ENCODE measurements around the gene CSNK1A1. TPM values are rescaled to one million over a fixed set of nuclear protein-coding genes. Genes with fewer than 3 reads are reported as not detected.

CSNK1A1 gene
- total RNA-seq, 1 donor from 2014 or later = 180 TPM

DNA sequence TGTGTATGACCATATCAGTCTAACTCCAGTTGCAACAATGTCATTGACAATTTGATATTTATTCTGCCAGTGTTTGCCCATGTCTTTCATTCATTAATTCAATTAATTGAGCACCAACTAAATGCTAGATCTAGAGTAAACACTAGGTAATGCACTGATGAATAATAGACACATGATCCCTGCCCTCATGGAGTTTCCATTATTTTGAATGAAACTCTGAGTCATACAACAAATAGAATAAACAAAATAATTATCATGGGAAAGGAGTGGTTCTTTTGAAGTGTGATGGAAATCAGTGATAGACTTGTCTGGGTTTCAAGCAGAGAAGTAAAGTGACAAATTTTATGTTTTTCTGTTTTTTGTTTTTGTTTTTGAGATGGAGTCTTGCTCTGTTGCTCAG, 34.7 kb upstream of the CSNK1A1 start:
- H3K27ac ChIP-seq (replicated peaks) = no peak overlapping the region

DNA sequence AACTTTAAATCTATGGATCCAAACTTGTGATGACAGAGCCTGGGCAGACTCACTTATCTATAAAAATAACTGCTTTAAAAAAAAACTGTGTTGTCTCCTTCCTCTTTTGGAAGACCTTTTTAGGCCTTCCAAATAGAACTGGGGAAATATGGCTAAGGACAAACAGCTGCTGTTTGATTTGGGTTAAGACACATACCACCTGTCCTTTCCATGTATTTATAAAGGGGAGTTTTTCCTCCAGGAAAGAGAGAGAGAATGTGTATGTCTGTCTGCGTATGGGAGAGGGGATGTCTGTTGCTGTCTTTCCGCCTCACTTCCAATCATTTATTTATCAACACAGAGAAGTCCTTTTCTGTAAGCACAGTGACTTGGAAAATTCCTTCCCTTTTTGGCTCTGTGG, 32.9 kb upstream of the CSNK1A1 start:
- no peaks in the 10 kb centered on the region for H3K36me3 ChIP-seq
- no peaks in the 10 kb centered on the region for H3K9me3 ChIP-seq (replicated peaks)
- peak overlapping the region; percentile 72 for H3K4me3 ChIP-seq
- TF ChIP-seq, protein P1, sequence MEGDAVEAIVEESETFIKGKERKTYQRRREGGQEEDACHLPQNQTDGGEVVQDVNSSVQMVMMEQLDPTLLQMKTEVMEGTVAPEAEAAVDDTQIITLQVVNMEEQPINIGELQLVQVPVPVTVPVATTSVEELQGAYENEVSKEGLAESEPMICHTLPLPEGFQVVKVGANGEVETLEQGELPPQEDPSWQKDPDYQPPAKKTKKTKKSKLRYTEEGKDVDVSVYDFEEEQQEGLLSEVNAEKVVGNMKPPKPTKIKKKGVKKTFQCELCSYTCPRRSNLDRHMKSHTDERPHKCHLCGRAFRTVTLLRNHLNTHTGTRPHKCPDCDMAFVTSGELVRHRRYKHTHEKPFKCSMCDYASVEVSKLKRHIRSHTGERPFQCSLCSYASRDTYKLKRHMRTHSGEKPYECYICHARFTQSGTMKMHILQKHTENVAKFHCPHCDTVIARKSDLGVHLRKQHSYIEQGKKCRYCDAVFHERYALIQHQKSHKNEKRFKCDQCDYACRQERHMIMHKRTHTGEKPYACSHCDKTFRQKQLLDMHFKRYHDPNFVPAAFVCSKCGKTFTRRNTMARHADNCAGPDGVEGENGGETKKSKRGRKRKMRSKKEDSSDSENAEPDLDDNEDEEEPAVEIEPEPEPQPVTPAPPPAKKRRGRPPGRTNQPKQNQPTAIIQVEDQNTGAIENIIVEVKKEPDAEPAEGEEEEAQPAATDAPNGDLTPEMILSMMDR (IDR thresholded peaks at IDR 0.05; ENCODE audit: borderline replicate concordance) = no peak
- DNase-seq = no peak
- peak overlapping the region; percentile 96 for H3K27ac ChIP-seq (replicated peaks)
- intact Hi-C loops (cut with micrococcal nuclease) = no loop called here
- H3K4me1 ChIP-seq = peaks cover 58% of the 10 kb centered on the region
- no peaks in the 10 kb centered on the region for H3K27me3 ChIP-seq (ENCODE audit: low read depth)

More for the DNA sequence above, 34.7 kb upstream of the CSNK1A1 start:
- no peaks in the 10 kb centered on the region for H3K27me3 ChIP-seq (ENCODE audit: low read depth)
- DNase-seq = no peak
- intact Hi-C loops (cut with micrococcal nuclease) = no loop called here
- peaks cover 50% of the 10 kb centered on the region for H3K4me1 ChIP-seq
- TF ChIP-seq, protein P1 (IDR thresholded peaks at IDR 0.05; ENCODE audit: borderline replicate concordance) = no peak
- peaks cover 3% of the 10 kb centered on the region for H3K36me3 ChIP-seq
- no peak overlapping the region for H3K4me3 ChIP-seq
- H3K9me3 ChIP-seq (replicated peaks) = no peaks in the 10 kb centered on the region

DNA sequence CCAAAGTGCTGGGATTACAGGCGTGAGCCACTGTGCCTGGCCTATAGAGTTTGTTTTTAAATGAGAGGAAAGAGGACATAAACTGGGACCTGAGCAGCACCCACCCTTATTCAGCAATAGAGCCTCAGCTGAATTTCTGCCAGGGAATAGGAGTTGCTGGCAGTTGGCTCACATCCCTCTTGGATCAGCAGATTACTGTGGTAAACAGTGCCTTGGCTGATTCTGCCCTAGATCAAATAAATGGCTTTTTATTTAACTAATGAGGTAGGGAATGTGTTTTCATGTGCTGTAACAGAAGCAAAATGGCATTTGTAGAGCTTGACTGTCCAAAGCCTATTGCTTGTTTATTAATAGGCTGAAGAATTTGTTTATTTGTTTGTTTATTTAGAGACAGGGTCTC, 32.2 kb upstream of the CSNK1A1 start:
- H3K27me3 ChIP-seq (ENCODE audit: low read depth) = no peaks in the 10 kb centered on the region
- DNase-seq = no peak
- peaks cover 58% of the 10 kb centered on the region for H3K4me1 ChIP-seq
- no peaks in the 10 kb centered on the region for H3K36me3 ChIP-seq
- peak overlapping the region; percentile 96 for H3K27ac ChIP-seq (replicated peaks)
- H3K9me3 ChIP-seq (replicated peaks) = no peaks in the 10 kb centered on the region
- intact Hi-C loops (cut with micrococcal nuclease) = no loop called here
- H3K4me3 ChIP-seq = peak overlapping the region; percentile 72
- TF ChIP-seq, protein P1 (IDR thresholded peaks at IDR 0.05; ENCODE audit: borderline replicate concordance) = no peak

DNA sequence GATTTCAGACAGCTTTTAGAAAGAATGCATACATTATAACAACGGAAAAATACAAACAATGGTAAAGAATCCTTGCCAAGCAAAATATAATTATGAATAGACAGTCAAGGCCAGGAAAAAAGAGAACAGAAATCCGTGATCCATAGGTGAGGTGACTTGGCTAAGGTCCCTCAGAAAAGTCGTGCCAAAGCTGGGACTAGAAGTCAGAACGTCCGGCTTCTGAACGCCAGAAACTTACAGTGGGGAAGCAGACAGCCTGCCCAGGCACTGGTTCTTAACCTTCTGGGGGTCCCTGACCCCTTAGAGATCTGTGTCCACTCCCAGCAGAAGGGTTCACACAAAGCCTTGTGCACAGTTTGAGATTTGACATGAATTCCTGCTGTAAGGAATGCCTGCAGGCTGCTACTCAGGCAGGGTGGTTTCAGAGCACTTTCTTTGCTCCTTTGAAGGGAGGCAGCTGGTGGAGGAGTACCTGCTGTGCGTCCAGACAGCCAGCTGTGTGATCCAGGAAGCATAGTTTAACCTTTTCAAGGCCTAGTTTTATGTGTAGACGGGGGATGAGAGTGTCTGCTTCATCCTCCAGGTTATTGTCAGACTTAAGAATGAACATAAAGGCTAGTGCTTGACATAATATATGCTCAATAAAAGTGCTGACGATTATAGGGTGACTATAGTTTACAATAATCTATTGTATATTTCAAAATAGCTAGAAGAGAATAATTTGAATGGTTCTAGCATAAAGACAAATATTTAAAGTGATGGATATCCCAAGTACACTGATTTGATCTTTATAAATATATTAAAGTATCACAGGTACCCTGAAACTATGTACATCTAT, 30.9 kb upstream of the CSNK1A1 start:
- Histone ChIP-seq H3K27me3 (ENCODE audit: low read depth) (no peaks in the 10 kb centered on the region), H3K9me3 (replicated peaks) (no peaks in the 10 kb centered on the region), H3K27ac (replicated peaks) (peak overlapping the region; percentile 96), H3K36me3 (no peaks in the 10 kb centered on the region), H3K4me1 (peaks cover 51% of the 10 kb centered on the region), H3K4me3 (peak overlapping the region; percentile 72)
- TF ChIP-seq, protein P1 (IDR thresholded peaks at IDR 0.05; ENCODE audit: borderline replicate concordance) = no peak
- no peak for DNase-seq
- intact Hi-C loops (cut with micrococcal nuclease) = no loop called here

DNA sequence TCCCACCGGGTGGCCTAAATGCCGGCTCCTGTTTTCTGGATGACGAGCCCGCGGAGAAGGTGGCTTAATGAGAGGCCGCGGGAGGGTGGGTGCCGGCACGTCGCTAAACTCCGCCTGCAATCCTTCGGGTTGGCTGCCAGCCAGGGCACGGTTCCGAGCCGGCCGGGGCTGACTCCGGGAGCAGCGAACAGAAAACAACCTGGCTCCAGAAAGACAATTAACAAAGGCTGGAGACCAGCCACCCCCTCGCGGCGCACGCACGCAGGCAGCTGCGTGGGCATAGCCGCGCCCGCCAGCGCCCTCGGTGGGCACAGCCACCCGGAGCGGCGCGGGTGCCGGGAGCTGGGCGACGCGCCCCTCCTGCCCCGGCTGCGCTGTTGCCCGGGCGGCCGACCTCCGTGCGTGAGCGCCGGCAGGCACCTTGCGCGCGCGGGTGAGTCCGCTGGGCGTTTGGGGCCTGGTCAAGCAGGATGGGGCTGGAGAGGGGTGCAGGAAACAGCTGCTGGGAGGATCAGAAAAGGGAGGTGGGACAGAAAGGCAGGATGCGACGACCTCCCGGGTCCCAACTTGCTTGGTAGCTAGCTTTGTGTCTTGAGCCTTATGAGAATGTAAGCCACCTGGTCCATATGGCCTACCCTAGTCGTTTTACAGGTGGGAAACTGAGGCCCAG, 30.1 kb upstream of the CSNK1A1 start, which contains the start of gene ARHGEF37:
Gene ARHGEF37, plus strand, starts transcription at position 307 of the 670 bp plus-strand sequence. CDS start 16,272 bp downstream, outside the sequence.
- Histone ChIP-seq H3K36me3 (no peaks in the 10 kb centered on the region), H3K4me1 (peaks cover 43% of the 10 kb centered on the region), H3K27ac (replicated peaks) (peak within 1 kb of the TSS; percentile 96), H3K4me3 (peak within 1 kb of the TSS; percentile 72), H3K27me3 (ENCODE audit: low read depth) (no peaks in the 10 kb centered on the region), H3K9me3 (replicated peaks) (no peaks in the 10 kb centered on the region)
- TF ChIP-seq, protein P1 (IDR thresholded peaks at IDR 0.05; ENCODE audit: borderline replicate concordance) = no peak
- DNase-seq = peak; percentile 94
- intact Hi-C loops (cut with micrococcal nuclease) = no loop called here
